K562 (cell line): ENCODE data around the gene TCF21. TPM values are rescaled to one million over a fixed set of nuclear protein-coding genes. Genes with fewer than 3 reads are reported as not detected.

ENCODE experiments used
- FOXM1 ChIP-seq, 2 experiments: fragments of 450-650 bp in 1 of 2; sonication (generic) in 1 of 2; formaldehyde crosslinking in 1 of 2; IDR thresholded peaks; 2 replicates each; pipeline versions ENCODE4 v1.6.1 to v1.9.0; 2017 to 2022; ENCODE audit warnings: low read depth in 2 of 2, mild to moderate bottlenecking in 2 of 2, missing genetic modification reagents in 1 of 2, moderate library complexity in 1 of 2
- NR3C1 ChIP-seq: sonication (generic); formaldehyde crosslinking; IDR thresholded peaks from 2 replicates; pipeline ENCODE4 v1.8.1; 2022; ENCODE audit warnings: missing genetic modification reagents
- PHB2 ChIP-seq: fragments of 450-650 bp; IDR thresholded peaks from 2 replicates; pipeline ENCODE4 v1.6.1; 2017; ENCODE audit warnings: low read depth
- ZBTB7A ChIP-seq: IDR thresholded peaks from 2 replicates; pipeline ENCODE4 v1.6.1; 2011; ENCODE audit warnings: low read depth, mild to moderate bottlenecking, low read length, moderate library complexity, borderline replicate concordance; ENCODE audit not compliant: control insufficient read depth
- ZNF134 ChIP-seq: fragments of 250-450 bp; sonication (Bioruptor Pico); conservative IDR thresholded peaks from 2 replicates; pipeline ENCODE4 v1.4.0; 2020
- polyA plus RNA-seq, 8 experiments: library from polyadenylated mRNA; depleted of rRNA in 4 of 8; stranded (reverse) in 5 of 8; unstranded in 3 of 8; fragments of >200 nt; fragmentation: Nextera tagmentation in 2 of 8; fragmentation: Illumina TruSeq in 1 of 8; extraction: Ambion mirVana in 2 of 8; extraction: Trizol in 1 of 8; gene quantifications; 2 replicates each; pipeline versions ENCODE4 v1.2.1 to v1.2.3, GENCODE V29; 2011 to 2014; ENCODE audit warnings: inconsistent platforms in 1 of 8, missing spikeins in 1 of 8
- total RNA-seq, 7 experiments: library from RNA; depleted of rRNA in 6 of 7; stranded (reverse); fragments of >200 nt in 6 of 7; fragmentation: Illumina TruSeq in 2 of 7; extraction: Trizol in 2 of 7; gene quantifications; 2 replicates each; pipeline versions ENCODE4 v1.2.1 to v1.2.3, GENCODE V29; 2011 to 2021; ENCODE audit warnings: low replicate concordance in 1 of 7
- TF ChIP-seq, protein P1 (sequence below): fragments of 200-800 bp; sonication (Bioruptor generic); IDR thresholded peaks from 2 replicates; pipeline ENCODE4 v1.6.1; 2017; ENCODE audit warnings: missing genetic modification characterization, missing compliant biosample characterization
- TF ChIP-seq, protein P2 (sequence below): fragments of 250-450 bp; sonication (Bioruptor Pico); IDR thresholded peaks from 2 replicates; pipeline ENCODE4 v1.5.0; 2021; ENCODE audit warnings: mild to moderate bottlenecking, moderate library complexity
- TF ChIP-seq, protein P3 (sequence below): fragments of 250-450 bp; sonication (Bioruptor Pico); IDR thresholded peaks from 2 replicates; pipeline ENCODE4 v1.8.0; 2021; ENCODE audit warnings: moderate library complexity, mild to moderate bottlenecking, inconsistent platforms
- TF ChIP-seq, protein P4 (sequence below), 3 experiments: fragments of 200-800 bp in 1 of 3; fragments of 250-450 bp in 1 of 3; fragments of 450-650 bp in 1 of 3; sonication (Bioruptor Pico) in 1 of 3; sonication (Bioruptor generic) in 1 of 3; formaldehyde crosslinking in 1 of 3; IDR thresholded peaks; 2 replicates each; pipeline versions ENCODE4 v1.6.1 to v1.8.0; 2016 to 2022; ENCODE audit warnings: mild to moderate bottlenecking in 2 of 3, missing genetic modification characterization in 2 of 3, missing compliant biosample characterization in 1 of 3, moderate library complexity in 1 of 3

TCF21 gene
- total and polyA plus RNA-seq, 9 of the 15 experiments (the other 6 are each of a cell fraction or from before 2014, with no cell fraction given): not detected

GRCh38 chr6:133844709-133845108 lies 44.2 kb upstream of the TCF21 start (continued):
- TF ChIP-seq, protein P1, sequence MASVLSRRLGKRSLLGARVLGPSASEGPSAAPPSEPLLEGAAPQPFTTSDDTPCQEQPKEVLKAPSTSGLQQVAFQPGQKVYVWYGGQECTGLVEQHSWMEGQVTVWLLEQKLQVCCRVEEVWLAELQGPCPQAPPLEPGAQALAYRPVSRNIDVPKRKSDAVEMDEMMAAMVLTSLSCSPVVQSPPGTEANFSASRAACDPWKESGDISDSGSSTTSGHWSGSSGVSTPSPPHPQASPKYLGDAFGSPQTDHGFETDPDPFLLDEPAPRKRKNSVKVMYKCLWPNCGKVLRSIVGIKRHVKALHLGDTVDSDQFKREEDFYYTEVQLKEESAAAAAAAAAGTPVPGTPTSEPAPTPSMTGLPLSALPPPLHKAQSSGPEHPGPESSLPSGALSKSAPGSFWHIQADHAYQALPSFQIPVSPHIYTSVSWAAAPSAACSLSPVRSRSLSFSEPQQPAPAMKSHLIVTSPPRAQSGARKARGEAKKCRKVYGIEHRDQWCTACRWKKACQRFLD (CRISPR knock-in tag): no peak
- TF ChIP-seq ZBTB7A (no peak), NR3C1 (CRISPR knock-in tag) (no peak), PHB2 (no peak), ZNF134 (no peak), FOXM1 (IDR thresholded peaks at IDR 0.05; ENCODE audit: low read depth) (no peak), FOXM1 (CRISPR knock-in tag; IDR thresholded peaks at IDR 0.05; ENCODE audit: low read depth) (no peak)
- TF ChIP-seq, protein P2, sequence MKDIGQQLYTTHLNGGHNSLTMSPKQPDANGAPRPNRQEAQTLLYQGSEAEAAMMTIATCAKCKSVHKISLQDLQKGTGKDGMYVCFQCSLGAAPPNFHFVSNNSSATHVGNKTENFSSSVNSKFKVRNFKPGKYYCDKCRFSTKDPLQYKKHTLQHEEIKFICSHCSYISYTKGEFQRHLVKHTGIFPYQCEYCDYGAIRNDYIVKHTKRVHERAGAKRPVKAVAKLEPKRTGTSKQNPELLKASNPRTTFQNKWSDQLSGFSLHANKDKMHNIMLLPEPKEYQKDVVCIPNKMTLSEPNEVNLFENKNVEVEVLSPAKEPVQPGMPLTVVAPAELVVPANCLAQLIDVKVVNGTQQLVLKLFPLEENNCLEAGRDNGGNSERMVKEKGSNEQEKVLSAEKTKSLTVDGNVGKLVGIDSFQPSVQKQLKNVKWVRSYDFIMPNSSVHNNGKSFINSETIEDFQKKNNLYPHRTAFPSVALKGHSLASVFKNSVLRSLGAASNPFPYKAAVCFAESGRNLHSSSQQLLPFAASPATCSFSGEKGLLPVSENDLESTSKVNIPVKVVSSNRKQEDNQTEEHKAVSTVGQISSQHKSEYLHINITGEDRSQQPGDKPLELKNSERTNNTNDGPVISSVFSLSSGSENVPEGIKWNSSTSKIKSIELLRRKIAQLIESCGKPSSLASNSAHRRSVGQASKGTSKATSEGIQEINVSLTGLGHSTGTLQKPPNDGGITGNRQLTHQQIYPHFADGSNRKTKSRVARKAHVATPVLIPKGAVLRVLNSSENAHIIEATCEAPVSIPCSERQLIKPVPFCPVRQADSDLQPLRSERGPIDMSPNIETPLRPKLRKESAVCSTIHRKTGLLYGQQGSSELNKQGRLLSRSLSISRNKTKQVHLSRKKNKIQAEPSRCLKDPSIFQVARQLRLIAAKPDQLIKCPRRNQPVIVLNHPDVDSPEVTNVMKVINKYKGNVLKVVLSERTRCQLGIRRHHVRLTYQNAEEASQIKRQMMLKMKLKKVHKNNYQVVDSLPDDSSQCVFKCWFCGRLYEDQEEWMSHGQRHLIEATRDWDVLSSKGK: no peak
- TF ChIP-seq, protein P3, sequence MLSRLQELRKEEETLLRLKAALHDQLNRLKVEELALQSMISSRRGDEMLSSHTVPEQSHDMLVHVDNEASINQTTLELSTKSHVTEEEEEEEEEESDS (CRISPR knock-in tag): no peak
- TF ChIP-seq, protein P4, sequence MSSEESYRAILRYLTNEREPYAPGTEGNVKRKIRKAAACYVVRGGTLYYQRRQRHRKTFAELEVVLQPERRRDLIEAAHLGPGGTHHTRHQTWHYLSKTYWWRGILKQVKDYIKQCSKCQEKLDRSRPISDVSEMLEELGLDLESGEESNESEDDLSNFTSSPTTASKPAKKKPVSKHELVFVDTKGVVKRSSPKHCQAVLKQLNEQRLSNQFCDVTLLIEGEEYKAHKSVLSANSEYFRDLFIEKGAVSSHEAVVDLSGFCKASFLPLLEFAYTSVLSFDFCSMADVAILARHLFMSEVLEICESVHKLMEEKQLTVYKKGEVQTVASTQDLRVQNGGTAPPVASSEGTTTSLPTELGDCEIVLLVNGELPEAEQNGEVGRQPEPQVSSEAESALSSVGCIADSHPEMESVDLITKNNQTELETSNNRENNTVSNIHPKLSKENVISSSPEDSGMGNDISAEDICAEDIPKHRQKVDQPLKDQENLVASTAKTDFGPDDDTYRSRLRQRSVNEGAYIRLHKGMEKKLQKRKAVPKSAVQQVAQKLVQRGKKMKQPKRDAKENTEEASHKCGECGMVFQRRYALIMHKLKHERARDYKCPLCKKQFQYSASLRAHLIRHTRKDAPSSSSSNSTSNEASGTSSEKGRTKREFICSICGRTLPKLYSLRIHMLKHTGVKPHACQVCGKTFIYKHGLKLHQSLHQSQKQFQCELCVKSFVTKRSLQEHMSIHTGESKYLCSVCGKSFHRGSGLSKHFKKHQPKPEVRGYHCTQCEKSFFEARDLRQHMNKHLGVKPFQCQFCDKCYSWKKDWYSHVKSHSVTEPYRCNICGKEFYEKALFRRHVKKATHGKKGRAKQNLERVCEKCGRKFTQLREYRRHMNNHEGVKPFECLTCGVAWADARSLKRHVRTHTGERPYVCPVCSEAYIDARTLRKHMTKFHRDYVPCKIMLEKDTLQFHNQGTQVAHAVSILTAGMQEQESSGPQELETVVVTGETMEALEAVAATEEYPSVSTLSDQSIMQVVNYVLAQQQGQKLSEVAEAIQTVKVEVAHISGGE (CRISPR knock-in tag; IDR thresholded peaks at IDR 0.05): no peak
